Measurements from ENCODE around the gene RAD54L. TPM values are rescaled to one million over a fixed set of nuclear protein-coding genes. Genes with fewer than 3 reads are reported as not detected.
A peak's percentile ranks its signal among the peaks of the same experiment; 100 is the strongest.
"Not testable (repeated sequence)": the region's sequence is repeated elsewhere in the genome, so short reads cannot be mapped to it uniquely, and the experiment has no call there.

Gene RAD54L
- total RNA-seq, 1 experiment from 2014 or later: 10.5 TPM

DNA sequence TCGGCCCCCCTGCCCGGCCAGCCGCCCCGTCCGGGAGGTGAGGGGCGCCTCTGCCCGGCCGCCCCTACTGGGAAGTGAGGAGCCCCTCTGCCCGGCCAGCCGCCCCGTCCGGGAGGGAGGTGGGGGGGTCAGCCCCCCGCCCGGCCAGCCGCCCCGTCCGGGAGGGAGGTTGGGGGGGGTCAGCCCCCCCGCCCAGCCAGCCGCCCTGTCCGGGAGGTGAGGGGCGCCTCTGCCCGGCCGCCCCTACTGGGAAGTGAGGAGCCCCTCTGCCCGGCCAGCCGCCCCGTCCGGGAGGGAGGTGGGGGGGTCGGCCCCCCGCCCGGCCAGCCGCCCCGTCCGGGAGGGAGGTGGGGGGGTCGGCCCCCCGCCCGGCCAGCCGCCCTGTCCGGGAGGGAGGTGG, 5.8 kb upstream of the RAD54L start:
- DNase-seq (ENCODE audit: low spot score): not testable (repeated sequence)

DNA sequence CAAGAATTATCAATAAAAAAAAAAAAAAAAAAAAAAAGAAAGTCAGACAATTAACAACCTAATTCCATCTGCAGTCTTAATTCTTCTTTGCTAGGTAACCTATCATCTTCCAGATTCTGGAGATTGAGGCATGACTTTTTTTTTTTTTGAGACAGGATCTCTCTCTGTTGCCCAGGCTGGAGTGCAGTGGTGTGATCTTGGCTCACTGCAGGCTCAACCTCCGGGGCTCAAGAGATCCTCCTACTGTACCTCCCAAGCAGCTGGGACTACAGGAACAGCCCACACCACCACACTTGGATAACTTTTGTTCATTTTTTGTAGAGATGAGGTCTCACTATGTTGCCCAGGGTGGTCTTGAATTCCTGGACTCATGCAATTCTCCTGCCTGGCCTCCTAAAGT, 4.6 kb upstream of the RAD54L start:
- no peak for DNase-seq (ENCODE audit: low spot score)

DNA sequence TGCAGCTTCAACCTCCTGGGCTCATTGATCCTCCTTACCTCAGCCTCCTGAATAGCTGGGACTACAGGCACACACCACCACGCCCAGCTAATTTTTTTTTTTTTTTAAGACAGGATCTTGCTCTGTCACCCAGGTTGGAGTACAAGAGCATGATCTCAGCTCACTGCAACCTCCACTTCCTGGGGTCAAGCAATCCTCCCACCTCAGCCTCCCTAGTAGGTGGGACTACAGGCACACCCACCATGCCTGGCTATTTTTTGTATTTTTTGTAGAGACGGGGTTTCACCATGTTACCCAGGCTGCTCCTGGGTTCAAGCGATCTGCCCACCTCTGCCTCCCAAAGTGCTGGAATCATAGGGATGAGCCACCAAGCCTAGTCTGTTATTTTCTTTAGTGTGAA, 3.7 kb upstream of the RAD54L start:
- DNase-seq (ENCODE audit: low spot score): not testable (repeated sequence)

DNA sequence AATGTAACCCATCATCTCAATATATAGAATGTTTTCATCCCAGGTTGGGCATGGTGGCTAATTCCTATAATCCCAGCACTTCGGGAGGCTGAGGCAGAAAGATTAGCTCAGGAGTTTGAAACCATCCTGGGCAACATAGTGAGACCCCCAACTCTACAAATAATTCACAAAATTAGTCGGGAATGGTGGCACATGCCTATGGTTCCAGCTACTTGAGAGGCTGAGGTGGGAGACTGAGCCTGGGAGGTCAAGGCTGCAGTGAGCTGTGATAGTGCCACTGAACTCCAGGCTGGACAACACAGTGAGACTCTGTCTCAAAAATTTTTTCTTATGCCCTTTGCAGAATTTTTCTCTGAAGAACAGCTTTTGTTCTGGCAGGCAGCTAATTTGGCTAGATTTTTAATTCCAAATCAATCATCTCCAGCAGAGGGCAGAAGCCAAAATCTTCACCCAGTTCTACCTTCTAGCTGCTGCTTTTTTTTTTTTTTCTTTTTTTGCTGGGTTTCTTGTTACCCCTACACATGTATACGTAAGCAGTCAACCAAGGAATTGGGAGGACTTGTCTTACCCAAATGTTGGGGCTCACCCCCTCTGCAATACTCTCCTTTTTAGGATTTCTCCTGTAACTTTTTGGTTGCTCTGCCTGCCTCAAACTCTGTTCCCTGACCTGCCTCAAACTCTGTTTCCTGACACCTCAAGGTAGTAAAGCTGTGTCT, 2.7 kb upstream of the RAD54L start:
- peak; percentile 23 for DNase-seq (ENCODE audit: low spot score)

DNA sequence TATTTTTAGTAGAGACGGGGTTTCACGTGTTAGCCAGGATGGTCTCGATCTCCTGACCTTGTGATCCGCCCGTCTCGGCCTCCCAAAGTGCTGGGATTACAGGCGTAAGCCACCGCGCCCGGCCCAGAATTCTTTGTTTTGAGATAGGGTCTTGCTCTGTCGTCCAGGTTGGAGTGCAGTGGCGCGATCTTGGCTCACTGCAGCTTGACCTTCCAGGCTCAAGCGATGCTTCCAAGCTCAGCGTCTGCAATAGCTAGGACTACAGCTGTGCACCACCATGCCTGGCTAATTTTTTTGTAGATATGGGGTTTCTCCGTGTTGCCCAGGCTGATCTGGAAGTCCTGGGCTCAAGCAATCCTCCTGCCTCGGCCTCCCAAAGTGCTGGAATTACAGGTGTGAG, 1.4 kb upstream of the RAD54L start:
- not testable (repeated sequence) for DNase-seq (ENCODE audit: low spot score)

DNA sequence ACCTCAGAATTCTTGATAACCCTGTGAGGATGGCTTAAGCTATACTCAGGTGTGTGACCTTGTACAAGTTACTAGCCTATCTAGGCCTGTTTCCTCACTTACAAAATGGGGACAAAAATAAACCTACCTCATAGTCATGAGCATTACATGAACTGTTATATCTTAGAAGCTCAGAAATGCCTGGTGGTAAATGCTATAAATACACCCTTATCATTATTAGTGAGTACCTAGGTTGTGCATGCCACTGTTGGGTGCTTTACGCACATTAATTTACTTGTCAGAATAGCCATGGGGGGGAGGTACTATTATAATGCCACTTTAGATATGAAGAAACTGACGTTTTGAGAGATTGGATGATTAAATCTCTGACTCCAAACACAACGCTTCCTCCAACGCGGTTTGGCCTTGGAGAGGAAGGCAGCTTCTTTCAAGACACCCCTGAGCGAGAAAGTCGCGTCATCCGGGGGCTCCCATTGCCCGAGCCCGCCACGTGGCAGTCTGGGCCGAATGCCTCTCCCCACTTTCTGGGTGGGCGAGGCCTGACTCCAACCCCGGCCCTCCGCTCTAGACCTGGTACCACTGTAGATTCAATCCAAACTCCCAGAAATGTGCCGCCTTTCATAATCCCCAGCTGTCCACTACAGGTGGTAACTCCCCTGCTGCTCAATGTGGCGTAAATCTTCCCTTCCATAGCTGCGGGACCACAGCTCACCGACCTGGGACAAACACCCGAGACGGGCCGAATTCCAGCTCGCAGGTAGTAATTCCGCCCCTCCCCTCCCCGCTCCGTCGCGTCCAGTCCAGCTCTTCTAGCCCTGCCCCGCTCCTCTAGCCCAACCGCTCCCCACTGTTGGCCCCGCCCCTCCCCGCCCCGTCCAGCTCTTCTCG, 771 bp upstream of the RAD54L start:
- DNase-seq (ENCODE audit: low spot score): no peak

DNA sequence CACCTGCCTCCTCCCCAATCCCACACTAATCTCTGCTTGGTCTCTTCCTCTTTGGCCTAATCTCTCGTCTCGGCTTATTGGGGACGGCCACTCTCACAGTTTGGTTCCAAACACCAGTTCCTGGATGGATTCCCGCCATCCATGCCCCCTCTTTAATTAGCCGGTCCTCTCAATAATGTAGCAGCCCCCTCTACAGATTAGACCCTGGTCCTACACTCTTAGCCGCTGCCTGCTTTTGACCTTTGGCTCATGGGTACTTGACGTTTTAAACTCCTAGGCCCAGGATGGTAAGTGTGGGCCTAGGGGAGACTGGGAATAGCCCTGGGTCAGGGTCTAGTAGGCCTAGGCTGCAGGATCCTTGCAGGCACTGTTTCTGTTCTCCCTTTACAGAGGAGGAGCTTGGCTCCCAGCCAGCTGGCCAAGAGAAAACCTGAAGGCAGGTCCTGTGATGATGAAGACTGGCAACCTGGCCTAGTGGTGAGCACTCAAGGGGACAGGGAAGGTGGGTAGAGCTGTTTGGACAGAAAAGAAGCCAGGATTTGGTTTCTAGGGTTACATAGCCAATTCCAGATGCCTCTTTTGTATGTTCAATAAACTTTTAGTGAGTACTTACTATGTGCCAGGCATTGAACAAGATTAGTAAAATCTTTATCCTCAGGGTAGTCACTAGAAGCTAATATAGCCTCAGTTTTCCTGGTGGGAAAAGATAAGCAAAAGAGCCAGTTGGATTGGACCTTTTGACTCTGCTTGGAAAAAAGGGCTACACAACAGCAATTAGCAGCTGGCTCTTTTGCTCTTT, 758 bp downstream of the RAD54L start:
- DNase-seq (ENCODE audit: low spot score): peak; percentile 50

DNA sequence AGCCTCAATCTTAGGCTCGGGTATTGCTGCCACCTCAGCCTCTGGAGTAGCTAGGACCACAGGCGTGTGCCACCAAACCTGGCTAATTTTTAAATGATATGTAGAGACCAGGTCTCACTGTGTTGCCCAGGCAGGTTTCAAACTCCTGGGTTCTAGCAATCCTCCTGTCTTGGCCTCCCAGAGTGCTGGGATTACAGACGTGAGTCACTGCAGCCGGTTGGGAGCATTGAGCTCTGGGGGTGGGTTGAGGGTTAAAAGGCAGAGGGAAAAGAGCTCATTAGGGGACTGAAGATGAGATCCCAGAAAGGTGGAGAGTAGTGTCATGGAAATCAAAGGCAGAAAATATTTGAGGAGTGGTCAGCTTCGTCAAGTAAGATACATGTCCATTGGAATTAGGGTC, 7.1 kb downstream of the RAD54L start:
- no peak for DNase-seq (ENCODE audit: low spot score)

DNA sequence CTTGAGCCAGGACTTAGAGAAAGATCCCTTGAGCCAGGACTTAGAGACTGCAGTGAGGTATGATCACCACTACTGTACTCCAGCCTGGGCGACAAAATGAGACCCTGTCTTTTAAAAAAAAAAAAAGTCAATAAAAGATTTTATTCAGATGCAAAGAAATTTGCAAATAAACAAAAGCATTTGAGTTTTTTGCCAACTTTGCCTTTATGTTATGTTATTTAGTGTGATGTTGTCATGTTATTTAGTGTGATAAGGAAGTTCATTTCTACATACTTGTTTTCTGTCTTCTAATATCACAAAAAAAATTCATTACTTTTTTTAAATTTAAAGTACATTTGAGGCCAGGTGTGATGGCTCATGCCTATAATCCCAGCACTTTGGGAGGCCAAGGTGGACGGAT, 9.0 kb downstream of the RAD54L start:
- DNase-seq (ENCODE audit: low spot score): no peak

DNA sequence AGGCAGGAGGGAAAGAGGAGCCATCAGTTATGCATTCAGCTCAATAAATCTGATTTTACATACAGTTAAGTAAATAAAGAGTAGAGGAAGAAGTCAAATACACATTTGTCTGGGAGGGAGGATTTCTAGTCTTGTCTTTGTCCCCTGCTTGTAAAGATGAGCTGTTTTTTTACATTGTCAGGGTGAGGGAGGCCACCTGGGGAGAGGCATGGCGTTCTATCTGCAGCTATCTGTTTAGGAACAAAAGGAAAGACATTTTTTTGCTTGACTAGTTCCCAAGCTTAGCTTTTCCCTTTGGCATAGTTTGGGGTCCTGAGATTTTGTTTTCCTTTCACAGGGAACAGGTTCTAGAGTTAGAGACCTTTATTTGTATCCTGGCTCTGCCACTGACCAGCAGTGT, 14.9 kb downstream of the RAD54L start:
- DNase-seq (ENCODE audit: low spot score): no peak

DNA sequence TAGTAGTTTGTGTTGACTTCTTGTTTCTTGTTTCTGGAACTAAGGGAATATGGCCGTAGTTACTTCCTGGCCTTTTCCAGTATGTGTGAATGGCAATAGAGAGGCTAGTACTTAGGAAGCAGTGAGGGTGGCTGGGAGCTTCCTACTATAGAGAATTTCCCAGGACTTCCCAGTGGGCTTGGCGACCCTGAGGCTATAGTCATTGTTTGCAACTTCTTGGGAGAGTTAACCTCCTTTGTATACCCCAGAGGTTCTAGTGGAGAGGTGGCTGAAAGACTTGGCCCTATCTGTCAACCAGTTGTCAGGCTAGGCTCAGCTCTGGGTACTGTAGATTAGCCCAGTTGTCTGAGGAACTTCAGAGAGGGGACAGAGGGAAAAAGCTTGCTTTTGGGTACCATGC, 15.6 kb downstream of the RAD54L start:
- no peak for DNase-seq (ENCODE audit: low spot score)

DNA sequence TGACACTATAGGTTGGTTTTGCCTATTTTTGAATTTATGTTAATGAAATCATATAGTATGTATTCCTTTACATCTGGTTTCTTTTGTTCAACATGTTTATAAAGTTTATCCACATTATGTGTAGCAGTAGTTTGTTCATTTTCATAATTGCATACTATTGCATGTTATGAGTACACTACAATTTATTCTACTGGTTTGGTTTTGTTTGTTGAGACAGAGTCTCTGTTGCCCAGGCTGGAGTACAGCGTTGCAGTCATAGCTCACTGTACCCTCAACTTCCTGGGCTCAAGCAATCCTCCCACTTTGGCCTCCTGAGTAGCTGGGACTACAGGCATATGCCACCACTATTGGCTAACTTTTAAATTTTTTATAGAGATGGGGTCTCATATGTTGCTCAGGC, 21.0 kb downstream of the RAD54L start:
- no peak for DNase-seq (ENCODE audit: low spot score)

DNA sequence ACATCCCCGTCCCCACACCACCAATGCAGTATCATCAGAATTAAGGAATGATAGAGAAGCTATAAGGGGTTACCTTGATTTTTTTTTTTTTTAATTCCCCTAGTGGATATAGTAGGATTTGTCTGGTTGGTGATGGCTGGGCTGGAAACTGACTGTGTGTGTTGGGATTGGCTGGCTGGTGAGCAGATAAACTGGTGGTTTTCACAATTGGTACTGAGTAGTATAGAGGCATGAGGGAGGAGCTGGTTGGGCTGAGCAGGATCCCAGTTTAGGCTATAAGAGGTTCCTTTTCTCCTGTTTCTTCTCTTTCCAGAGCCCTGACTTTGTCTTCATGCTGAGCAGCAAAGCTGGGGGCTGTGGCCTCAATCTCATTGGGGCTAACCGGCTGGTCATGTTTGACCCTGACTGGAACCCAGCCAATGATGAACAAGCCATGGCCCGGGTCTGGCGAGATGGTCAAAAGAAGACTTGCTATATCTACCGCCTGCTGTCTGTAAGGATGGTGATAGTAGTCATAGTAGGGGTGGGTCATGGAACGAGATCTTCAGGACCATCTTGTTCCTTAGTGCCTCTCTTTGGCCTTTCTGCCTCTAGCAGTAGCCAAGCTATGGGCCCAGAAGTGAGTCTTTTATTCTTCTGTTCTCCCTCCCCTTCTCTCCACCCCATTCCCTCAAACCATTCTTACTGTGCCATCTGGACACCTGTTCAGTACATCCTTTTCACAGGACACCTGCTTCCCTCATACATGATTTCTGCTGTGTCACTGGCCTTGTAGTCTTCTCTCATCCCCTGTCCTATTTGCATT, 26.9 kb downstream of the RAD54L start:
- no peak for DNase-seq (ENCODE audit: low spot score)

DNA sequence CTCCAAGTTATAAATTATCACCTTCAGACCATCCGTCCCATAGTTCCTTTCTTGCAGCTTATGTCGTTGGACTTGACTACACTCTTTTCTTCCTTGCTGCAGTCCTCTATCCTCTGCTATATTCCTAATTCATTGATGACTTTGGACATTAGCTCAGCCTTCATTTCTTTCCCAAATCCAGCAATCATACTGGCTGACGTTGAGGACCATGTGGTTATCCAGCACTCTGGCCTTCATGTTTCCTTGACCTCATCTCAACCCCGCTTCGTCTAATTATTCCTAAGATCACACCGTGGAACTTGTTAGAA, 27.4 kb downstream of the RAD54L start:
- no peak for DNase-seq (ENCODE audit: low spot score)

DNA sequence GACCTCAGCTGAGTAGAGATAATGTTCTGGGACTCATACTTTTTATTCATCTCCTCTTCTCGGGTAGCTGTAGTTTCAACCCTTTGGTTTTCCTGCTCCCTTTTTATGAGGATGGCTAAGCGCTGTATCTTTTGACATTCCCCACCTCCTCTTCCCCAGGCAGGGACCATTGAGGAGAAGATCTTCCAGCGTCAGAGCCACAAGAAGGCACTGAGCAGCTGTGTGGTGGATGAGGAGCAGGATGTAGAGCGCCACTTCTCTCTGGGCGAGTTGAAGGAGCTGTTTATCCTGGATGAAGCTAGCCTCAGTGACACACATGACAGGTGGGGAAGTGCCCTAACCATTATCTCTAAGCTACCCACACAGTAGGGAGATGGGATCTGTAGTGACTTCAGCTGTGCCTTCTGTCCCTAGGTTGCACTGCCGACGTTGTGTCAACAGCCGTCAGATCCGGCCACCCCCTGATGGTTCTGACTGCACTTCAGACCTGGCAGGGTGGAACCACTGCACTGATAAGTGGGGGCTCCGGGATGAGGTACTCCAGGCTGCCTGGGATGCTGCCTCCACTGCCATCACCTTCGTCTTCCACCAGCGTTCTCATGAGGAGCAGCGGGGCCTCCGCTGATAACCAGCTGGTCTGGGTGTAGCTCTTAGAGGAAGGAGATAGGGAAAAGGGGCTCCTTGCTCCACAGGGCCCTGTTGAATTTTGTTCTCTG, 30.3 kb downstream of the RAD54L start:
- DNase-seq (ENCODE audit: low spot score): no peak

DNA sequence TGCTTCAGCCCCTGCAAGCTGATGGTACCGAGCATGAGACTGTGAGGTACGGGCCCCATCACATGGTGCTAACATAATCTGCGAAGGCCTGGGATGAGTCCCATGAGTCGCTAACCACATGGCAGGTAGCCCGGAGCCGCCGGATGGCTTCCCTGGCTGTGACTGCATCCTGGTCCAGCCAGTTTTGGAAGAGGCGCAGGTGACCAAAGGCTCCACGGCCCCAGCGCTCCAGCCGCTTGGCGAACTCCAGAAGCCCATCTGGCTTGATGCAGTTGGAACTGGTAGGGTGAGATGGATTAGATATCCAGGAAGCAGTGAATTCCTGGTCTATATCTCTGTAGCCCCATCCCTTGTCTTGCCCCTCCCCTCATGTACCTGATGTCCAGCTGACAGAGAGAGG, 31.2 kb downstream of the RAD54L start:
- peak; percentile 58 for DNase-seq (ENCODE audit: low spot score)

DNA sequence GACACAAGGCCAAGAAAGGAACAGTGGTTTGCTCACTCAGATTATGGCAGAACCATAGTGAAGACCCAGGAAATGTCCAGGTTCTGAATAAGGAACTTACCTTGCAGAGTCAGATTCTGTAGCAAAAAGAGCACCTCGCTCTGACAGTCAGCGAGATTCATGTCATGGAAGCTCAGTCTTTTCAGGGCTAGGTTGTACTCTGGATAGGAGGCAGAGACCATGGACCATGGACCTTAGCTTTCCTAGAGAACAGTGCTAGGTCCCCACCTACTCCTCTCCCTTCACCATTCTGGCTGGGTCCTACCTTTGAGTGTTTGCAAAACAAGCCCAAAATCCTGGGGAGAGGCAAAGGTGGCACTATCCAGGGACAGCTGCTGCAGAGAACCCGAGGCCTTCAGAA, 32.5 kb downstream of the RAD54L start:
- no peak for DNase-seq (ENCODE audit: low spot score)

DNA sequence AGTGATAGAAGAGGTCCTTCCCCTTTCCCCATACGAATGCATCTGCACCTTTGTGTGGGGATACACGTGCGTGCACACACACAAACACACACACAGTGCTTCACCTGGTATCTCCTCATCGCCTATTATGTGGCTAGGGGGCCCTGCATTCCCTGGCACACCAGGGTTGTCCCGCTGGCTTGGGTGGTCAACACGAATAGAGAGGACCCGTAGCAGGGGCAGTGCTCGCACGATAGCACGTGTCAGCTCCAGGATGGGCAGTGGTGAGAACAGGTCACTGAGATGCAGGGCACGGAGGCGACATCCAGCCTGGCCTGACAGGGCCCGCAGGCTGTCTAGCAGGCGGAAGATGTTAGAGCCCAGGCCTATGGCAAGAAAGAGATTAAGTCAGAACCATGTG, 33.5 kb downstream of the RAD54L start:
- no peak for DNase-seq (ENCODE audit: low spot score)

DNA sequence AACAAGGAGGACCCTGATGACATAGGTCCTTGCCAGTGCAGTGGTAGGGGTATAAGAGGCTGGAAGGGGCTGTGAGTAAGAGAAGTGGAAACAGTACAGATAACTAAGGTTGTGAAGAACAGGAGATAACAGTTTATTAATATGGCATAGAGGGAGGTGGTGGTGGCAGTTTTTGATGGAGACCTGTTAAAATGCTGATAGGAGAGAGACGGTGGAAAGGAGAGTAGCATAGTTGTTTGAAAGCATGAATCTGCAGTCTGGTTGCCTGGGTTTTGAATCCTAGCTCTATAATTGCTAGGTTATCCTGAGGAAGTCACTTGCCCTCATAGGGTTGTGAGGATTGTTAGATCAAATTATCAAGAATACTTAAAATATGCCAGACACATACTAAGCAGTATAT, 36.5 kb downstream of the RAD54L start:
- DNase-seq (ENCODE audit: low spot score): no peak

DNA sequence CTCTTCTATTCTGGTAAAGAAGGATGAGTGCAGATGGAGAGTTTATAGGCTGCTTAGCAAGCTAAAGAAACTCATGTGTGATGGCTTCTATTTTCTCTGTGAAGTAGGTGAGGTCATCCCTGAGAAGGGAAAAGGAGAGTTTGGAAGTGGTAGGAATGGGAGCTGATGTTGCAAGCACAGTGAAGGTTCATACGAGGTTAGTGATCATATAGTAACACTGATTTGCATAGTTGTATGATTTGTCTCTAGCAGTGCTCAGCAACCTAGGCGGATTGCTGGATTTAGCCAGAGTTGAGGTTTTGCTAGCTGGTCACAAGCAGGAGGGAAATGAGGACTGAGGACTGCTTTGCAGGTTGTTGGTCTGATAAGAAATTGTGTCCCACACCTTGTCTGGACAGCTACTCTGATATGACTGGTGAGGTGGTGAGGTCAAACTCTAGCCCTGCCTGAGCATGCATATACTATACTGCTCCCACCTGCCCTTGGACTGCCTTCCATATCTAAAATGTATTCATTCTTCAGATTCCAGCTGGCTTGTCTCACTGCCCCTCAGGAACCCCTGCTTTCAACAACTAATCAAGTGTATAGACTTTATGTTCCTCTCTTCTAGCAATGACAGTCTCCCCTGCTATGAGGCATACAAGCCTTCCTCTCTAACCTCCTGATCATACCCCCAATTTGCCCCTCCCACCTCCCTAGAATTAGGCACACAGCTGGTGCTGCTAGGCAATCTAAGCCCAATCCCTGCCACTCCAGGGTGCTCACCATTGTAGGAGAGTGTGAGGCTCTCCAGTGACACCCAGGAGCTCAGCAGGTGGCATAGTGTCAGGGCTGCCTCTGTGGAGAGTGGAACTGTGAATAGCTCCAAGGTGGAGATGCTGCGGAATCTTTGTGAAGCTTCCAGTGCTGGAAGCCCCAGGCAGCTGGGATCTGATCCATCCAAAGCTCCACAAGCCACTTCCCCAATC, 37.3 kb downstream of the RAD54L start:
- no peak for DNase-seq (ENCODE audit: low spot score)
